Kidney (tissue), 14 donors: Measurements from ENCODE around the gene PRKCZ. TPM values are rescaled to one million over a fixed set of nuclear protein-coding genes. Genes with fewer than 3 reads are reported as not detected.

Source experiments
- DNase-seq, 5 donors: peaks; one replicate each; pipeline ENCODE4 v3.0.0-alpha.2; 2013 to 2020
- FAIRE-seq: peaks from 2 replicates; lab custom pipeline; 2012; peaks lifted over from hg19 to GRCh38; lab: Jason Lieb, UNC
- H3K27ac ChIP-seq, 2 donors: one replicate each; pipeline ENCODE4 v1.7.0; 2013; ENCODE audit warnings: low read depth in 2 of 2, low read length in 2 of 2, inconsistent platforms in 1 of 2
- H3K27me3 ChIP-seq: one replicate; pipeline ENCODE4 v1.7.1; 2013; ENCODE audit warnings: low read length, inconsistent platforms; ENCODE audit not compliant: control insufficient read depth, insufficient read depth
- H3K36me3 ChIP-seq, 3 donors: one replicate each; pipeline versions ENCODE4 v1.7.0 to v1.7.1; 2013; ENCODE audit warnings: low read length in 3 of 3, control low read depth in 1 of 3, inconsistent platforms in 1 of 3; ENCODE audit not compliant: insufficient read depth in 3 of 3, control insufficient read depth in 2 of 3
- H3K4me1 ChIP-seq, 3 donors: one replicate each; pipeline versions ENCODE4 v1.7.0 to v1.7.1; 2013; ENCODE audit warnings: low read length in 3 of 3, inconsistent platforms in 1 of 3, low read depth in 1 of 3; ENCODE audit not compliant: control insufficient read depth in 2 of 3, insufficient read depth in 2 of 3
- H3K4me3 ChIP-seq, 3 donors: one replicate each; pipeline versions ENCODE4 v1.7.0 to v1.8.1; 2013; ENCODE audit warnings: low read length in 3 of 3, control low read depth in 1 of 3, inconsistent platforms in 1 of 3
- H3K9ac ChIP-seq, 3 donors: one replicate each; pipeline versions ENCODE4 v1.7.0 to v1.7.1; 2013; ENCODE audit warnings: low read length in 3 of 3, control low read depth in 1 of 3, inconsistent platforms in 1 of 3
- H3K9me3 ChIP-seq, 3 donors: one replicate each; pipeline versions ENCODE4 v1.7.0 to v1.7.1; 2013; ENCODE audit warnings: low read length in 3 of 3, control low read depth in 1 of 3, inconsistent platforms in 1 of 3; ENCODE audit not compliant: control insufficient read depth in 2 of 3, insufficient read depth in 1 of 3
- CTCF ChIP-seq: IDR thresholded peaks from 3 replicates; pipeline ENCODE4 v1.5.1; 2012; ENCODE audit warnings: mild to moderate bottlenecking, moderate library complexity, borderline replicate concordance; ENCODE audit not compliant: insufficient read depth; ENCODE audit errors: extremely low read depth
- intact Hi-C: fragments of 100-400 bp; cut with DNase I; formaldehyde crosslinking; loops from one replicate; pipeline ENCODE4 v1.11.1; 2022
- polyA plus RNA-seq: library from polyadenylated mRNA; stranded (reverse); fragments of 350-450 nt; fragmentation: Illumina TruSeq; extraction: RNeasy Lipid Tissue Mini Kit (QIAGEN cat#74804); gene quantifications from one replicate; pipeline ENCODE4 v1.2.3, GENCODE V29; 2014; ENCODE audit warnings: low read depth, low replicate concordance; ENCODE audit not compliant: insufficient read depth
- total RNA-seq: library from RNA; stranded (reverse); fragmentation: NEBNext Ultra II Directional; extraction: Animal tissue kit (Norgen Biotek cat#: 25700); gene quantifications from one replicate; pipeline ENCODE4 v1.2.1, GENCODE V29; 2021
- donor health status: control.
- donor health status: control.
- donor health status: control.
- donor health status: control.
- donor health status: control.
- donor health status: DM: yes; HTN: yes; CAD: no.
- donor health status: Normal renal cell carcinoma (clear cell type).

The PRKCZ gene
- total and polyA plus RNA-seq, 2 donors from 2014 or later = 24.7 to 42.4 TPM

GRCh38 chr1:2001773-2002411 is 48.3 kb upstream of the PRKCZ start:
- Histone ChIP-seq H3K4me1 (no peaks in the 10 kb centered on the region), H3K9me3 (no peaks in the 10 kb centered on the region), H3K27ac (no peak overlapping the region), H3K4me3 (no peak overlapping the region), H3K9ac (no peak overlapping the region), H3K27me3 (no peaks in the 10 kb centered on the region), H3K36me3 (no peaks in the 10 kb centered on the region)
- DNase-seq = peak in 1 of 5 donors; percentile 22
- no peak for FAIRE-seq
- no peak for TF ChIP-seq CTCF
- intact Hi-C loops = no loop called here

- Histone ChIP-seq H3K27ac (no peak within 1 kb of the TSS), H3K4me3 (no peak within 1 kb of the TSS), H3K4me1 (no peaks in the 10 kb centered on the region), H3K9me3 (no peaks in the 10 kb centered on the region), H3K9ac (no peak within 1 kb of the TSS), H3K27me3 (no peaks in the 10 kb centered on the region), H3K36me3 (no peaks in the 10 kb centered on the region)
- FAIRE-seq (no peak), DNase-seq (peak in 4 of 5 donors; percentile 82 to 87 (median 82))
- intact Hi-C loops = no loop called here
- no peak for TF ChIP-seq CTCF
These were observed 46.6 kb upstream of the PRKCZ start, which contains the start of gene CFAP74 for GRCh38 chr1:2003541-2004131. Gene CFAP74 (minus strand): TSS chr1:2003786. CDS start chr1:1990956, 12,830 bp downstream.

GRCh38 chr1:2004856-2005255 is 45.4 kb upstream of the PRKCZ start:
- intact Hi-C loops = no loop called here
- no peak overlapping the region for H3K27ac ChIP-seq
- no peaks in the 10 kb centered on the region for H3K9me3 ChIP-seq
- no peaks in the 10 kb centered on the region for H3K36me3 ChIP-seq
- H3K4me3 ChIP-seq = no peak overlapping the region
- no peaks in the 10 kb centered on the region for H3K4me1 ChIP-seq
- peak in 1 of 5 donors; percentile 13 for DNase-seq
- no peaks in the 10 kb centered on the region for H3K27me3 ChIP-seq
- no peak for FAIRE-seq
- no peak for TF ChIP-seq CTCF
- no peak overlapping the region for H3K9ac ChIP-seq
